ENCODE results near the gene PROS1. TPM values are rescaled to one million over a fixed set of nuclear protein-coding genes. Genes with fewer than 3 reads are reported as not detected.

Gene PROS1
- polyA plus RNA-seq, 2 of the 4 experiments (the other 2 are of a cell fraction): 13.8 to 28.0 TPM

DNA sequence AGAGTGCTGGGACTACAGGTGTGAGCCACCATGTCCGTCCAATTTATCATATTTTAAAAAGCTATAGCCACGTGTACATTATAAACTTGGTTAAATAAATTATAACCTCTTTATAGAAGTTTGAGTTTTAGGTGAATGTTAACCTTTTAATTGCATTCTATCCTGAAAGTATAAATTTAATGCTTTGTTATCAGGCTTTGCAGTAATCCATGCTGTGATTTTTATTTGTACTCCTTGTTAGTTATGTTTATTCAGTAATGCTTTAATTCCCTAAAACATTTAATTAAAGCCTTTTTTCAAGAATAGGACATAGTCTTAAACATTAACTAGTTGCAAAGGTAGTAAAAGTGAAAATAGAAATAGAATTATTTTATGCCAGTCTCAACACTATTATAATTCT, 17.9 kb upstream of the PROS1 start:
- DNase-seq (ENCODE audit: low read depth in 1 of 2, low spot score in 1 of 2) (no peak), ATAC-seq (no peak), FAIRE-seq (no peak)
- Histone ChIP-seq H3K27ac (no peak overlapping the region), H3K4me1 (peaks cover 7% of the 10 kb centered on the region; the same call in 2 of the 3 replicates), H3K9me3 (no peaks in the 10 kb centered on the region), H3K4me3 (no peak overlapping the region), H3K4me2 (no peak overlapping the region)
- ChIA-PET POLR2A (interaction anchor here (0.5 to 0.8 kb wide), 2 partner anchors 25 to 71 kb away, joined by 3 to 4 read pairs; no protein-coding TSS in a partner anchor), CTCF (interaction anchor here (0.8 to 2.4 kb wide), 3 partner anchors 11 to 13 kb away, joined by 4 to 9 read pairs (median 5); no protein-coding TSS in a partner anchor)
- 72% methylated on average over 2 of the region's 2 CpGs for WGBS (ENCODE audit: missing lambda C conversion rate)
- no peak for TF ChIP-seq FOXS1 (CRISPR knock-in tag; IDR thresholded peaks at IDR 0.05)
- TF ChIP-seq POLR2AphosphoS2 (conservative IDR thresholded peaks at IDR 0.05; ENCODE audit: low read length): no peak
- TF ChIP-seq ZC3H11A (IDR thresholded peaks at IDR 0.05): no peak
- TF ChIP-seq, protein P1, sequence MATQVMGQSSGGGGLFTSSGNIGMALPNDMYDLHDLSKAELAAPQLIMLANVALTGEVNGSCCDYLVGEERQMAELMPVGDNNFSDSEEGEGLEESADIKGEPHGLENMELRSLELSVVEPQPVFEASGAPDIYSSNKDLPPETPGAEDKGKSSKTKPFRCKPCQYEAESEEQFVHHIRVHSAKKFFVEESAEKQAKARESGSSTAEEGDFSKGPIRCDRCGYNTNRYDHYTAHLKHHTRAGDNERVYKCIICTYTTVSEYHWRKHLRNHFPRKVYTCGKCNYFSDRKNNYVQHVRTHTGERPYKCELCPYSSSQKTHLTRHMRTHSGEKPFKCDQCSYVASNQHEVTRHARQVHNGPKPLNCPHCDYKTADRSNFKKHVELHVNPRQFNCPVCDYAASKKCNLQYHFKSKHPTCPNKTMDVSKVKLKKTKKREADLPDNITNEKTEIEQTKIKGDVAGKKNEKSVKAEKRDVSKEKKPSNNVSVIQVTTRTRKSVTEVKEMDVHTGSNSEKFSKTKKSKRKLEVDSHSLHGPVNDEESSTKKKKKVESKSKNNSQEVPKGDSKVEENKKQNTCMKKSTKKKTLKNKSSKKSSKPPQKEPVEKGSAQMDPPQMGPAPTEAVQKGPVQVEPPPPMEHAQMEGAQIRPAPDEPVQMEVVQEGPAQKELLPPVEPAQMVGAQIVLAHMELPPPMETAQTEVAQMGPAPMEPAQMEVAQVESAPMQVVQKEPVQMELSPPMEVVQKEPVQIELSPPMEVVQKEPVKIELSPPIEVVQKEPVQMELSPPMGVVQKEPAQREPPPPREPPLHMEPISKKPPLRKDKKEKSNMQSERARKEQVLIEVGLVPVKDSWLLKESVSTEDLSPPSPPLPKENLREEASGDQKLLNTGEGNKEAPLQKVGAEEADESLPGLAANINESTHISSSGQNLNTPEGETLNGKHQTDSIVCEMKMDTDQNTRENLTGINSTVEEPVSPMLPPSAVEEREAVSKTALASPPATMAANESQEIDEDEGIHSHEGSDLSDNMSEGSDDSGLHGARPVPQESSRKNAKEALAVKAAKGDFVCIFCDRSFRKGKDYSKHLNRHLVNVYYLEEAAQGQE (IDR thresholded peaks at IDR 0.05): no peak
- TF ChIP-seq HDAC2 (IDR thresholded peaks at IDR 0.05): no peak
- no peak for TF ChIP-seq NPAS2 (CRISPR knock-in tag; IDR thresholded peaks at IDR 0.05; ENCODE audit: borderline replicate concordance)
- TF ChIP-seq ATOH8 (CRISPR knock-in tag; IDR thresholded peaks at IDR 0.05; ENCODE audit: low read depth): no peak
- no peak for TF ChIP-seq RARB (CRISPR knock-in tag; IDR thresholded peaks at IDR 0.05)
- TF ChIP-seq, protein P2, sequence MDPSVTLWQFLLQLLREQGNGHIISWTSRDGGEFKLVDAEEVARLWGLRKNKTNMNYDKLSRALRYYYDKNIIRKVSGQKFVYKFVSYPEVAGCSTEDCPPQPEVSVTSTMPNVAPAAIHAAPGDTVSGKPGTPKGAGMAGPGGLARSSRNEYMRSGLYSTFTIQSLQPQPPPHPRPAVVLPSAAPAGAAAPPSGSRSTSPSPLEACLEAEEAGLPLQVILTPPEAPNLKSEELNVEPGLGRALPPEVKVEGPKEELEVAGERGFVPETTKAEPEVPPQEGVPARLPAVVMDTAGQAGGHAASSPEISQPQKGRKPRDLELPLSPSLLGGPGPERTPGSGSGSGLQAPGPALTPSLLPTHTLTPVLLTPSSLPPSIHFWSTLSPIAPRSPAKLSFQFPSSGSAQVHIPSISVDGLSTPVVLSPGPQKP (IDR thresholded peaks at IDR 0.05; ENCODE audit: low read depth, low read length): no peak
- TF ChIP-seq RCOR1 (IDR thresholded peaks at IDR 0.05; ENCODE audit: low read depth, low read length): no peak
- no peak for TF ChIP-seq HEYL (CRISPR knock-in tag; IDR thresholded peaks at IDR 0.05)
- no peak for TF ChIP-seq CBX8 (IDR thresholded peaks at IDR 0.05)
- TF ChIP-seq HOXB5 (CRISPR knock-in tag; IDR thresholded peaks at IDR 0.05): no peak
- TF ChIP-seq BHLHE40 (IDR thresholded peaks at IDR 0.05; ENCODE audit: low read depth, low read length): no peak
- TF ChIP-seq ZNF302 (CRISPR knock-in tag; IDR thresholded peaks at IDR 0.05): no peak

DNA sequence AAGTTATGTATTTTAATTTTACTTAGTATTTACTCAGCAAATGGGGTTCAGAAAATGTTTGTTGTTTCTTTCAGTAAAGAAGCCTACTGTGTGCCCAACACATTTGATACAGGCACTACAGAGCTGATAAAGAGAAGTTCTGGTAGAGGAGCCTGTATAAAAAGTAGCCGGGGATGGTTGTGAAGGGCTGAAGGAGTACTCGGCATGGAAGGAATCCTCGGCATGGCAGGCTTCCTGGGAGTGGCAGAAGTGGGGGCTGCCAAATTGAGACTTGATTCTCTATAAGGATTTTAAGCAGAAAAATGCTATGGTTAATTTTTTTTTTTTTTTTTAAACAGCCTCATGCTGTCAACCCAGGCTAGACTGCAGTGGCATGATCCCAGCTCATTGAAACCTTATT, 15.5 kb upstream of the PROS1 start:
- Histone ChIP-seq H3K4me3 (no peak overlapping the region), H3K9me3 (no peaks in the 10 kb centered on the region), H3K4me1 (peaks cover 7% of the 10 kb centered on the region; the same call in 2 of the 3 replicates), H3K4me2 (no peak overlapping the region), H3K27ac (no peak overlapping the region)
- no peak for TF ChIP-seq POLR2A (IDR thresholded peaks at IDR 0.05; ENCODE audit: low read length)
- TF ChIP-seq ATOH8 (CRISPR knock-in tag; IDR thresholded peaks at IDR 0.05; ENCODE audit: low read depth): no peak
- TF ChIP-seq BCL3 (IDR thresholded peaks at IDR 0.05): no peak
- TF ChIP-seq RNF2 (IDR thresholded peaks at IDR 0.05; ENCODE audit: borderline replicate concordance, low read depth): no peak
- TF ChIP-seq, protein P3, sequence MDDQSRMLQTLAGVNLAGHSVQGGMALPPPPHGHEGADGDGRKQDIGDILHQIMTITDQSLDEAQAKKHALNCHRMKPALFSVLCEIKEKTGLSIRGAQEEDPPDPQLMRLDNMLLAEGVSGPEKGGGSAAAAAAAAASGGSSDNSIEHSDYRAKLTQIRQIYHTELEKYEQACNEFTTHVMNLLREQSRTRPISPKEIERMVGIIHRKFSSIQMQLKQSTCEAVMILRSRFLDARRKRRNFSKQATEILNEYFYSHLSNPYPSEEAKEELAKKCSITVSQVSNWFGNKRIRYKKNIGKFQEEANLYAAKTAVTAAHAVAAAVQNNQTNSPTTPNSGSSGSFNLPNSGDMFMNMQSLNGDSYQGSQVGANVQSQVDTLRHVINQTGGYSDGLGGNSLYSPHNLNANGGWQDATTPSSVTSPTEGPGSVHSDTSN (IDR thresholded peaks at IDR 0.05): no peak
- TF ChIP-seq E2F6 (IDR thresholded peaks at IDR 0.05; ENCODE audit: borderline replicate concordance, low read depth): no peak
- TF ChIP-seq ZFP36 (IDR thresholded peaks at IDR 0.05; ENCODE audit: borderline replicate concordance, partially characterized antibody): no peak
- no peak for TF ChIP-seq CHD4 (IDR thresholded peaks at IDR 0.05; ENCODE audit: borderline replicate concordance)
- no peak for TF ChIP-seq HEYL (CRISPR knock-in tag; IDR thresholded peaks at IDR 0.05)
- no peak for TF ChIP-seq EHF (CRISPR knock-in tag; IDR thresholded peaks at IDR 0.05)
- no peak for TF ChIP-seq NPAS2 (CRISPR knock-in tag; IDR thresholded peaks at IDR 0.05; ENCODE audit: borderline replicate concordance)
- TF ChIP-seq KDM1A (IDR thresholded peaks at IDR 0.05; ENCODE audit: low read depth): no peak
- no peak for TF ChIP-seq JUNB (IDR thresholded peaks at IDR 0.05)
- TF ChIP-seq ZC3H11A (IDR thresholded peaks at IDR 0.05): no peak
- TF ChIP-seq RARB (CRISPR knock-in tag; IDR thresholded peaks at IDR 0.05): no peak
- TF ChIP-seq CBX8 (IDR thresholded peaks at IDR 0.05): no peak
- no peak for TF ChIP-seq RAD21 (conservative IDR thresholded peaks at IDR 0.05 in 1 of 2, IDR thresholded peaks at IDR 0.05 in 1 of 2)
- WGBS (ENCODE audit: missing lambda C conversion rate): 83% methylated on average over 3 of the region's 3 CpGs
- CTCF ChIA-PET: interaction anchor here (2.1 kb wide), 1 partner anchor 16 kb away, joined by 5 read pairs; the partner anchor contains the start of gene PROS1
- FAIRE-seq: no peak
- no peak for ATAC-seq
- POLR2A ChIA-PET: interaction anchor here (1.0 to 2.2 kb wide), 3 partner anchors 9 to 73 kb away, joined by 3 to 9 read pairs (median 4); partner anchors contain the start of genes ARL13B, DHFR2 and NSUN3
- DNase-seq (ENCODE audit: low read depth in 1 of 2, low spot score in 1 of 2): no peak
